Type B pancreatic cell (in vitro differentiated cells): ENCODE data around the gene SSTR4. TPM values are rescaled to one million over a fixed set of nuclear protein-coding genes. Genes with fewer than 3 reads are reported as not detected.

Experiments
- DNase-seq: peaks from one replicate; pipeline ENCODE4 v3.0.0; 2021; ENCODE audit warnings: mixed read lengths; ENCODE audit not compliant: unreplicated experiment; ENCODE audit errors: extremely low spot score
- H3K27ac Mint-ChIP-seq: 2 replicates; pipeline ENCODE4 v1.8.0; 2021; ENCODE audit warnings: mild to moderate bottlenecking, mixed read lengths
- H3K27me3 Mint-ChIP-seq: 2 replicates; pipeline ENCODE4 v1.8.0; 2021; ENCODE audit warnings: mixed read lengths
- H3K36me3 Mint-ChIP-seq: 2 replicates; pipeline ENCODE4 v1.8.0; 2021; ENCODE audit warnings: mixed read lengths
- H3K4me1 Mint-ChIP-seq: one replicate; pipeline ENCODE4 v1.8.0; 2021; ENCODE audit warnings: mixed read lengths; ENCODE audit not compliant: unreplicated experiment
- H3K4me3 Mint-ChIP-seq: 2 replicates; pipeline ENCODE4 v1.8.0; 2021; ENCODE audit warnings: mild to moderate bottlenecking, mixed read lengths
- H3K9me3 Mint-ChIP-seq: 2 replicates; pipeline ENCODE4 v1.8.0; 2021; ENCODE audit warnings: mixed read lengths
- CTCF ChIP-seq: fragments of 200-600 bp; sonication (generic); conservative IDR thresholded peaks from 2 replicates; pipeline ENCODE4 v1.5.0; 2021; ENCODE audit warnings: antibody characterized with exemption, mild to moderate bottlenecking
- total RNA-seq: library from RNA; stranded (reverse); gene quantifications from 2 replicates; pipeline ENCODE4 v1.2.1, GENCODE V29; 2021; ENCODE audit warnings: low replicate concordance

SSTR4 gene
- total RNA-seq, 1 donor from 2014 or later: not detected

GRCh38 chr20:23036371-23036770 is 1.3 kb downstream of the SSTR4 start:
- DNase-seq: no peak
- no peaks in the 10 kb centered on the region for H3K9me3 Mint-ChIP-seq
- H3K4me1 Mint-ChIP-seq: peaks cover 19% of the 10 kb centered on the region
- no peaks in the 10 kb centered on the region for H3K36me3 Mint-ChIP-seq
- H3K27ac Mint-ChIP-seq: no peak overlapping the region
- no peak for TF ChIP-seq CTCF
- H3K27me3 Mint-ChIP-seq: peaks cover 89% of the 10 kb centered on the region
- H3K4me3 Mint-ChIP-seq: peak overlapping the region; percentile 39

- no peak for TF ChIP-seq CTCF
- H3K27ac Mint-ChIP-seq: no peak overlapping the region
- H3K4me3 Mint-ChIP-seq: no peak overlapping the region
- no peaks in the 10 kb centered on the region for H3K36me3 Mint-ChIP-seq
- peaks cover 90% of the 10 kb centered on the region for H3K27me3 Mint-ChIP-seq
- peaks cover 19% of the 10 kb centered on the region for H3K4me1 Mint-ChIP-seq
- no peaks in the 10 kb centered on the region for H3K9me3 Mint-ChIP-seq
- no peak for DNase-seq
Measured at GRCh38 chr20:23037017-23037481, 1.9 kb downstream of the SSTR4 start.

GRCh38 chr20:23039136-23039875 is 4.2 kb downstream of the SSTR4 start:
- no peak for DNase-seq
- no peaks in the 10 kb centered on the region for H3K36me3 Mint-ChIP-seq
- H3K4me1 Mint-ChIP-seq: peaks cover 13% of the 10 kb centered on the region
- no peaks in the 10 kb centered on the region for H3K9me3 Mint-ChIP-seq
- H3K27me3 Mint-ChIP-seq: peaks cover 87% of the 10 kb centered on the region
- no peak overlapping the region for H3K4me3 Mint-ChIP-seq
- no peak for TF ChIP-seq CTCF
- H3K27ac Mint-ChIP-seq: no peak overlapping the region

- Mint-ChIP-seq H3K27me3 (peaks cover 87% of the 10 kb centered on the region), H3K36me3 (no peaks in the 10 kb centered on the region), H3K4me1 (peaks cover 13% of the 10 kb centered on the region), H3K4me3 (no peak overlapping the region), H3K9me3 (no peaks in the 10 kb centered on the region), H3K27ac (no peak overlapping the region)
- no peak for TF ChIP-seq CTCF
- peak; percentile 32 for DNase-seq
Measured at GRCh38 chr20:23039885-23040508, 4.9 kb downstream of the SSTR4 start.

GRCh38 chr20:23042270-23042669 is 7.2 kb downstream of the SSTR4 start:
- TF ChIP-seq CTCF: no peak
- Mint-ChIP-seq H3K27me3 (peaks cover 86% of the 10 kb centered on the region), H3K36me3 (peaks cover 3% of the 10 kb centered on the region), H3K4me1 (peaks cover 15% of the 10 kb centered on the region), H3K9me3 (no peaks in the 10 kb centered on the region), H3K27ac (no peak overlapping the region), H3K4me3 (no peak overlapping the region)
- no peak for DNase-seq
